Adrenal gland (tissue), 12 donors: ENCODE data around the gene CALCR. TPM values are rescaled to one million over a fixed set of nuclear protein-coding genes. Genes with fewer than 3 reads are reported as not detected.

Experiments used
- DNase-seq, 7 donors: peaks; one replicate each; pipeline ENCODE4 v3.0.0-alpha.2; 2019 to 2020
- H3K27ac ChIP-seq, 5 donors: fragments of 200-600 bp; sonication (generic) in 4 of 5; 1 replicate in 3 of 5; 2 replicates in 2 of 5; pipeline versions ENCODE4 v1.5.1 to v1.8.0; 2016 to 2020; ENCODE audit warnings: mild to moderate bottlenecking in 1 of 5
- H3K27me3 ChIP-seq: fragments of 200-600 bp; 2 replicates; pipeline ENCODE4 v1.8.0; 2021
- H3K36me3 ChIP-seq, 2 donors: fragments of 200-600 bp; replicated peaks in 1 of 2; 1 replicate in 1 of 2; 2 replicates in 1 of 2; pipeline versions ENCODE4 v1.5.1 to v1.8.0; 2018 to 2022
- H3K4me1 ChIP-seq, 2 donors: fragments of 200-600 bp; replicated peaks in 1 of 2; 1 replicate in 1 of 2; 2 replicates in 1 of 2; pipeline versions ENCODE4 v1.5.1 to v1.8.0; 2018 to 2021
- H3K4me3 ChIP-seq, 4 donors: fragments of 200-600 bp; sonication (generic) in 3 of 4; one replicate each; pipeline ENCODE4 v1.5.1; 2016 to 2018
- H3K9me3 ChIP-seq, 3 donors: fragments of 200-600 bp; sonication (generic) in 1 of 3; replicated peaks in 1 of 3; 1 replicate in 2 of 3; 2 replicates in 1 of 3; pipeline versions ENCODE4 v1.5.1 to v1.8.0; 2016 to 2021
- POLR2A ChIP-seq, 2 donors: fragments of 450-650 bp; IDR thresholded peaks; one replicate each; pipeline ENCODE4 v1.6.1; 2017; ENCODE audit warnings: antibody characterized with exemption in 2 of 2, mild to moderate bottlenecking in 2 of 2, moderate library complexity in 1 of 2
- WGBS, 4 donors: extraction: QIAGEN DNeasy Blood & Tissue Kit in 2 of 4; methylation state at CpG; one replicate each; pipeline versions ENCODE4 v1.1.5 to v1.1.7; 2013 to 2017; 5-methylcytosine and 5-hydroxymethylcytosine counted together
- intact Hi-C, 2 donors: fragments of 100-400 bp; cut with DNase I; formaldehyde crosslinking; loops; one replicate each; pipeline versions ENCODE4 v1.14.1 to v1.15.0; 2022 to 2023
- polyA plus RNA-seq, 3 donors: library from polyadenylated mRNA; stranded (reverse); fragments of 200-250 nt in 2 of 3; fragments of 350-450 nt in 1 of 3; fragmentation: Illumina TruSeq in 1 of 3; extraction: RNeasy Lipid Tissue Mini Kit (QIAGEN cat#74804) in 1 of 3; gene quantifications; one replicate each; pipeline ENCODE4 v1.2.3, GENCODE V29; 2013 to 2014
- total RNA-seq, 9 donors: library from RNA; depleted of rRNA in 4 of 9; stranded (reverse); fragments of >200 nt in 4 of 9; fragments of 120-200 nt in 1 of 9; fragmentation: NEBNext Ultra II Directional in 1 of 9; extraction: Animal tissue kit (Norgen Biotek cat#: 25700) in 1 of 9; gene quantifications; one replicate each; pipeline versions ENCODE4 v1.1.0 to v1.2.4, GENCODE V29; 2013 to 2023
- TF ChIP-seq, protein P1 (sequence below), 6 experiments: fragments of 450-650 bp in 4 of 6; fragments of 200-600 bp in 2 of 6; sonication (generic) in 1 of 6; IDR thresholded peaks; 1 replicate in 5 of 6; 2 replicates in 1 of 6; pipeline versions ENCODE4 v1.5.1 to v1.8.0; 2016 to 2021; ENCODE audit warnings: antibody characterized with exemption in 6 of 6, mild to moderate bottlenecking in 2 of 6, moderate library complexity in 1 of 6
- donor health status: healthy with polysubstance abuse.
- donor health status: Bipolar disorder and iron deficiency.
- donor health status: DM: yes; HTN: yes; CAD: no.
- donor health status: DM: no; HTN: no; CAD: no.
- donor health status: DM: no; HTN: no; CAD: no.
- donor health status: DM: yes; HTN: yes; CAD: no.

The CALCR gene
- total and polyA plus RNA-seq, 12 donors = 0.03 to 0.52 (median 0.14) TPM; not detected in 4

DNA sequence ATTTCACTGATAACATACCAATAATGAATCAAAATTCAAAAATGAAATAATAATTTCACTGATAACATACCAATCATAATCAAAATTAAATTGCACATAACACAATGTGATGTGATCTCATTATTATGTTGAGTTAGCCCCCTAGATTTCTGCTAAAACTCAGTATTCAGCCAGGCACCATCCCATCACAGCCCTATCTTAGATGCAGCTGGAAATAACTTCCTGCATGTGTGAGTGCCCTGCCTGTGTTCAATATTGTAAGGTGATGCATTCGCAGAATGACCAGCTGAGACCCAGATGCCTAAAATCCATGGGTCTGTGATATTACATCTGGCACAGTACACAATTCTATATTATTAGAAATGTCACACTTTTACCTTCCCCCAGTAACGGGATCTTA lies 142.4 kb downstream of the CALCR start:
- H3K27me3 ChIP-seq = no peaks in the 10 kb centered on the region
- no peak overlapping the region for H3K4me3 ChIP-seq
- no peak overlapping the region for H3K27ac ChIP-seq
- H3K4me1 ChIP-seq = no peaks in the 10 kb centered on the region
- no peak for DNase-seq
- no peaks in the 10 kb centered on the region for H3K36me3 ChIP-seq
- H3K9me3 ChIP-seq = no peaks in the 10 kb centered on the region
- TF ChIP-seq POLR2A (IDR thresholded peaks at IDR 0.05) = no peak
- TF ChIP-seq, protein P1, sequence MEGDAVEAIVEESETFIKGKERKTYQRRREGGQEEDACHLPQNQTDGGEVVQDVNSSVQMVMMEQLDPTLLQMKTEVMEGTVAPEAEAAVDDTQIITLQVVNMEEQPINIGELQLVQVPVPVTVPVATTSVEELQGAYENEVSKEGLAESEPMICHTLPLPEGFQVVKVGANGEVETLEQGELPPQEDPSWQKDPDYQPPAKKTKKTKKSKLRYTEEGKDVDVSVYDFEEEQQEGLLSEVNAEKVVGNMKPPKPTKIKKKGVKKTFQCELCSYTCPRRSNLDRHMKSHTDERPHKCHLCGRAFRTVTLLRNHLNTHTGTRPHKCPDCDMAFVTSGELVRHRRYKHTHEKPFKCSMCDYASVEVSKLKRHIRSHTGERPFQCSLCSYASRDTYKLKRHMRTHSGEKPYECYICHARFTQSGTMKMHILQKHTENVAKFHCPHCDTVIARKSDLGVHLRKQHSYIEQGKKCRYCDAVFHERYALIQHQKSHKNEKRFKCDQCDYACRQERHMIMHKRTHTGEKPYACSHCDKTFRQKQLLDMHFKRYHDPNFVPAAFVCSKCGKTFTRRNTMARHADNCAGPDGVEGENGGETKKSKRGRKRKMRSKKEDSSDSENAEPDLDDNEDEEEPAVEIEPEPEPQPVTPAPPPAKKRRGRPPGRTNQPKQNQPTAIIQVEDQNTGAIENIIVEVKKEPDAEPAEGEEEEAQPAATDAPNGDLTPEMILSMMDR (IDR thresholded peaks at IDR 0.05) = no peak
- 74 to 79% (median 77%) methylated on average over 2 of the region's 2 CpGs for WGBS, 4 donors
- intact Hi-C loops = no loop called here

DNA sequence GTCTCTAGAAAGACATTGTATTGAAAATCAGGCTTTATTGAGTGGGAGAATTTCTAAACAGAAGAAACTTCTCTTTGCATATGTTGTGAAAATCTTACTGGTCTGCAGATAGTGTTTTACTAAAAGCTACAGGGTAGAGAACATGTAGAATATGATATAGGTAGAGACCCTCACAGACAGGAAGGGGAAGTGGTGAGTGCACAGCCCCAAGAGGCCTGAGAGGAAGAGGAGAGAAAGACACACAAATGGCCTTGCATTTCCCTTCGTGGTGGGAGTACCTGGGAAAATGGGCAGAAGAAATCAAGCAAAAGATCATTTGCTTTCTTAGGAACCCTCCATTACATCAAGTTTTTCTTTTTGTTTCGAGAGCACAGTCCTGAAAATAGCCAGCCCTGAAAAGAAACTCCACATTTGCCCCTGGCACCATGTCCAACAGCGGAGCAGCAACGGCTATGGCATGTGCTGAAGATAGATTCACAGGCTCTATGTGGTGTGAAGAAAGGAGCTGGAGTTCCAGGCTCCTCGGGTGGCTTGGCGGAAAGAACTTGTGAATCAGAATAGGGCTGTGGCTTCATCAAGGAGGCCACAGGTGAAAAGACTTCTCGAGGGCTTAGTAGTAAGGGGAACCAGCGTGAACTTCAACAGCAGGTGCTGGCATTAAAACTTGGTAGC lies 143.5 kb downstream of the CALCR start:
- TF ChIP-seq, protein P1 (IDR thresholded peaks at IDR 0.05) = no peak
- TF ChIP-seq POLR2A (IDR thresholded peaks at IDR 0.05) = no peak
- Histone ChIP-seq H3K36me3 (no peaks in the 10 kb centered on the region), H3K27me3 (no peaks in the 10 kb centered on the region), H3K4me1 (no peaks in the 10 kb centered on the region), H3K4me3 (no peak overlapping the region), H3K9me3 (no peaks in the 10 kb centered on the region), H3K27ac (no peak overlapping the region)
- no peak for DNase-seq
- WGBS, 4 donors = 73 to 82% (median 76%) methylated on average over 8 of the region's 8 CpGs
- intact Hi-C loops = no loop called here

DNA sequence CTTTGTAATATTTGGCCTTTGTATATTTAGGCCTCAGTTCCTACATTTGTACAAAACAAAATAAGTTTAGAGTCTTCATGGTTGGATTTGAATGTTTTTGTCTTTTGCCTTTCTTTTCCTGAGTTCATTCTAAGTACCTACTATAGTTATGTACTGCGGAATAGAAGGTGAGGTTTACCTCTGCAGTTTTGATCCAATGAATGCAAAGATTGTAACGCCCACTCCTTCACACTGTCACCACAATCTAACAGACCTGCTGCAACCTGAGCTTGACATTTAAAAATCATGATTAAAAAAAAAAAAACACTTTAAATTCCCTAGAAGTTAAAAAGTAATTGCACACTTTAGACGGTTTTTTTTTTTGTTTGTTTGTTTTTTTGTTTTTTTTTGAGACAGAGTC lies 145.0 kb downstream of the CALCR start:
- Histone ChIP-seq H3K4me1 (no peaks in the 10 kb centered on the region), H3K27ac (no peak overlapping the region), H3K4me3 (no peak overlapping the region), H3K27me3 (no peaks in the 10 kb centered on the region), H3K36me3 (no peaks in the 10 kb centered on the region), H3K9me3 (no peaks in the 10 kb centered on the region)
- 76 to 88% (median 81%) methylated on average over 3 of the region's 3 CpGs for WGBS, 4 donors
- intact Hi-C loops = no loop called here
- TF ChIP-seq, protein P1 (IDR thresholded peaks at IDR 0.05) = no peak
- TF ChIP-seq POLR2A (IDR thresholded peaks at IDR 0.05) = no peak
- DNase-seq = no peak

DNA sequence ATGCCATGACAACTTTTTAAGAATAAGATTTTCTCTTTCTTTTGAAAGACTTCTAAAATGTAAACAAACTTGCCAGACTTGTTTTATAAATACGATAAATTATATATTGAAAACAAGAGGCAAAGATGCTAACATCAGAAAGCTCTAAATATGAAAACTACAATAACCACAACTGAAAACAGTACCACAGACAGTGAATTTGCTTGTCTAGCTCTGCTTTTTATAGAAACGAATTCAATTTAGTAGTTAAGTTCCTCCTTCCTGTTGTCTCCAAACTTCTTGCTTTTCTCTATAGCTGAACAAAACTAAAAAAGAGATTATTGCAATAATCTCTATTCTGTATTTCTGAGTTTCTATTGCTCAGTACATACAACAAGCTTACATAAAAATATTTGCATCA lies 147.4 kb downstream of the CALCR start:
- Histone ChIP-seq H3K36me3 (no peaks in the 10 kb centered on the region), H3K4me3 (no peak overlapping the region), H3K4me1 (no peaks in the 10 kb centered on the region), H3K27ac (no peak overlapping the region), H3K9me3 (no peaks in the 10 kb centered on the region), H3K27me3 (no peaks in the 10 kb centered on the region)
- DNase-seq = no peak
- intact Hi-C loops = no loop called here
- TF ChIP-seq, protein P1 (IDR thresholded peaks at IDR 0.05) = no peak
- TF ChIP-seq POLR2A (IDR thresholded peaks at IDR 0.05) = no peak
- WGBS, 4 donors = 54 to 67% (median 58%) methylated on average over 2 of the region's 2 CpGs
